AML-193 (cell line): ENCODE measurements around the gene TDRKH.
A peak's percentile ranks its signal among the peaks of the same experiment; 100 is the strongest.
"Not testable (repeated sequence)": the region's sequence is repeated elsewhere in the genome, so short reads cannot be mapped to it uniquely, and the experiment has no call there.

Experiments
- DNase-seq, 2 experiments: peaks; one replicate each; lab custom pipeline; 2025; lab: John Stamatoyannopoulos, UW

The TDRKH gene

DNA sequence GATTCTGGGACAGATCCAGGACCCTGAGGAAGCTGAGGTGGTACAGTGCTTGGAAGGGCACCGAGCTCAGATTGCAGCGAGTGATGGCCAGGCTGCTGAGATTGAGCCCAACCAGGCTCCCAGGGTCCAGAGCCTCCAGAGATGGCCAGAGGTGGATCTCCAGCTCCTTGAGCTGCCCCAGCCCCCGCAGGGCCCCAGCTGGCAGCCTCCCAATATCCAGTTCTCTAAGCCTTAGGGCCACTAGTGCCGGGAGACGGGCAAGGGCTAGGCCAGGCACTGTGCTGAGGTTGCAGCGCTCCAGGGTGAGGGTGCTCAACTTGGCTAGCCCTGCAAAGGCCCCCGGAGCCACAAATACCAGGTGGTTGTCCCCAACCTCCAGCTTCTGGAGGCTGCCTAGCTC is 11.5 kb upstream of the TDRKH start:
- DNase-seq = no peak

DNA sequence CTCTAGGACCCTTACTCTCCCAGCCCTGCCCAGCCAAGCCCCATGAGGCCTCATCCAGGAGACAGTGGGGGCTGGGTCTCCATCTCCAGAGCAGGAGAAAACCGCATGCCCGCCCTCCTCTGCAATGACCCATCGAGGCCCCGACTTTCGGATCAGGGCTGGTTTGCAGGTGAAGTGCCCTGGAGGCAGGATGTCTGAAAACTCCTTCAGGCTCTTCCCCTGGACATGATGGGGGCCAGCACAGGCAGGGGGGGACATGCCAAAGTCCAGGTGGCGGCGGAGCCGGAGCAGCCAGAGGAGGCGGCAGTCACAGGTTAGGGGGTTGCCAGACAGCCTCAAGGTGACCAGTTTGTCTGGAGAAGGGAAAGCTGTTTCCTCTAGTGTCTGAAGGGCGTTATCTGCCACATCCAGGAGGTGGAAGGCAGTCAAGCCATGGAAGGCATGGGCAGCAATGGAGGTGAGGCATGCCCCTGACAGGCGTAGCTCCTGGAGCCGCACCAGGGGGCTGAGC is 11.1 kb upstream of the TDRKH start:
- DNase-seq = no peak

GRCh38 chr1:151800830-151801229 is 10.5 kb upstream of the TDRKH start:
- DNase-seq = no peak

GRCh38 chr1:151799179-151800022 is 9.1 kb upstream of the TDRKH start:
- DNase-seq = no peak

GRCh38 chr1:151798571-151798970 is 8.3 kb upstream of the TDRKH start:
- DNase-seq = no peak

- no peak for DNase-seq
These were observed 796 bp upstream of the TDRKH start for GRCh38 chr1:151790940-151791651.

DNA sequence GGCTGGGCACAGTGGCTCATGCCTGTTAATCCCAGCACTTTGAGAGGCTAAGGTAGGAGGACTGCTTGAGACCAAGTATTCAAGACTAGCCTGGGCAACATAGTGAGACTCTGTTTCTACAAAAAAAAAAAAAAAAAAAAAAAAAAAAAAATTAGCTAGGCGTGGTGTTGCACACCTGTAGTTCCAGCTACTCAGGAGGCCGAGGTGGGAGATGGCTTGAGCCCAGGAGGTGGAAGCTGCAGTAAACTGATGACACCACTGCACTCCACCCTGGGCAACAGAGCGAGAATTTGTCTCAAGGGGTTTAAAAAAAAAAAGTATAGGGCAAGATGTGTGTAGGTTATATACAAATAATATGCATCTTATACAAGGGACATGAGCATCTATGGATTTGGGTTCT is 2.6 kb downstream of the TDRKH start:
- DNase-seq = no peak

DNA sequence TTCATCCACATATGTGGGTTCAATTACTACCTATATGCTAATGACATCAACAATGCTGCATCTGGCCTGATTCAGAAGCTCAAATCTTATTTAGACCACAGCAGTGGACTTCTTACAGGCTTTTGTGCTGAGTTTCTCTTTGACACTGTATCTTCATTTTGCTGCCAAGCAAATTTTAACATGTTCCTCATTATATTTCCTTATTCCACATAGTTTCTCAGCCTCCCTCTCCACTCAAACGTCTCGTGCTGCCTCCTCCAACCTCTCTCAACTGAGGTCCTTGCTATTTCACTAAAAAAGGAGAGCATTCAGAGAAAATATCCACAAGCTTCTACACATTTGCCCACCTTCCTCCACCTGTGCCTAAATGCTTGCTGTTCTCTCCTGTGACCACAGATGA is 6.5 kb downstream of the TDRKH start:
- no peak for DNase-seq

- no peak for DNase-seq
These were observed 7.6 kb downstream of the TDRKH start for GRCh38 chr1:151782741-151783140.

GRCh38 chr1:151782026-151782425 is 8.3 kb downstream of the TDRKH start:
- not testable (repeated sequence) for DNase-seq

DNA sequence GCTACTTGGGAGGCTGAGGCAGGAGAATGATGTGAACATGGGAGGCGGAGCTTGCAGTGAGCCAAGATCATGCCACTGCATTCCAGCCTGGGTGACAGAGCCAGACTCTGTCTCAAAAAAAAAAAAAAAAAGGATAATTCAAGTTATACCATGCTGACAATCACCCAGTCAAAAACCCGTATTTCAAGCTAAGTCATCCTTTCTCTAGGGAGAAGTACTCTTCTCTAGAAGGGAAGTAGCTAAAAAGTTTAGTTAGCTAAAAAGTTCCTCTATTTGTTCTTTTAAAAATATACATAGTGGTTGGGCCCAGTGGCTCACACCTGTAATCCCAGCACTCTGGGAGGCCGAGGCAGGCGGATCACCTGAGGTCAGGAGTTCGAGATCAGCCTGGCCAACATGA is 9.6 kb downstream of the TDRKH start:
- DNase-seq = not testable (repeated sequence)

DNA sequence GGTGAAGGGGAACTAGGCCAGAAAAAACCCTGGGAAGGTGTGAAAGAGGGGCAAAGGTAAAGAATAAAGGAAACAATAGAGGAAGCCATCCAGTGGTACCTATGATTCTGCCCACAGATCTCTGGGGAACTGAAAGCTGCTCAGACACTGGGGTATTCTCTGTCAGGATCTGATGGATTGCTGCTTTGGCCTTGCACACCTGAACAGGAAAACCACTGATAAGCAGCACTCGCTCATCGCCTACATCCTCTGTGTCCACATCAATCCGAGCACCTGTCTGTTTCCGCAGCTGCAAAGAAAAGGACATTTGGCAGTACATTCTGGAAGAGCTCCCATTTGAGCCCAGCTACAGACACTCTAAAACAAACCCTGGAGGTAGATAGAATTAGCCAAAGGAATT is 10.4 kb downstream of the TDRKH start:
- DNase-seq = no peak

DNA sequence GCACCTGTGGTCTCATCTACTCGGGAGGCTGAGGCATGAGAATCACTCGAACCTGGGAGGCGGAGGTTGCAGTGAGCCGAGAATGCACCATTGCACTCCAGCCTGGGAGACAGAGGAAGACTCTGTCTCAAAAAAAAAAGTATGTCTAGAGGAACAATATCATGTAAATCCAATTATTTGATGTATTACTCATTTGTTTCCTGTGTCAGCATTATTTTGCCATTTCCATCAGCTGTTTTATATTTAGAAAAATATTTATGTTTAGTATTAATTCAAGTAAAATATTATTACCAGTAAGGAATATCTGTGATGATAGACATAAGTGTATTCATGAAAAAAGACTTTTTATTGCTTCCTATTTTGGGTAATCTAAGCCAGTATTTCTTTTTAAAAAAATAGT is 13.0 kb downstream of the TDRKH start:
- DNase-seq = no peak

GRCh38 chr1:151776665-151777062 is 13.6 kb downstream of the TDRKH start:
- DNase-seq = no peak

DNA sequence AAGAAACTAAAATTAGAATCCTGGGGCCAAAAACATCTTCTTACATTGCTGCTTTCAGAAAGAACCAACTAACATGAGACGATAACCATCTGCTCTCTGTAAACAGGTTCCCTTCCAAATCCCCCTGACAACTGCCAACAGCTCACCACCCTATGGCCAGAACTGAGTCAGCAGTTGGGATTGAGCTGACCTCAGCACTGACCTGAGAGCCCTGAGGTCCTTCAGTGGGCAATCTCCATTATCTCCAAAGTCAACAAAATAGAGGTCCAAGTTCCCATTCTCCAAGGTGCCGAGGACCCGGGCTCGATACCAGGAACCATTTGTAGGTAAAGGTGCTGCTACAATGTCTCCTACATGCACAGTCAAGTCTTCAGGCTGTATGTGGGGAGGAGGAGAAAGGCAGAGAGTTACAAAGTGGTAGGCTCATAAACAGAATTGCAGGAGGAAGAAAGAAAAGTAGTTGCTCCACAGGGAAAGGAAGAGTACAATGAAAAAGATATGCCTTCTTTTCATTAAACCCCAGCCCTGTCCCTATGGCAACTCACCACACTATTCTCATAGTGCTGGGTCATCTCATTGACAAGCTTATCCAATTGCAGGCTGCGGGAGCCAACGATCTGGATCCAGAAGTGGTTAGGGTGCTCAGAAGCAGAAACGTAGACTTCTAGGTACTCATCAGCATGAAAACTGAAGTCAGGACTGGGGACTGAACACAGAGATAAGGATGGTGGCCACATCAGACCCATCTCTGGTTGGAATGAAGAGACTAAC is 14.2 kb downstream of the TDRKH start:
- no peak for DNase-seq

- DNase-seq = no peak
These were observed 15.9 kb downstream of the TDRKH start for GRCh38 chr1:151774256-151774922.

DNA sequence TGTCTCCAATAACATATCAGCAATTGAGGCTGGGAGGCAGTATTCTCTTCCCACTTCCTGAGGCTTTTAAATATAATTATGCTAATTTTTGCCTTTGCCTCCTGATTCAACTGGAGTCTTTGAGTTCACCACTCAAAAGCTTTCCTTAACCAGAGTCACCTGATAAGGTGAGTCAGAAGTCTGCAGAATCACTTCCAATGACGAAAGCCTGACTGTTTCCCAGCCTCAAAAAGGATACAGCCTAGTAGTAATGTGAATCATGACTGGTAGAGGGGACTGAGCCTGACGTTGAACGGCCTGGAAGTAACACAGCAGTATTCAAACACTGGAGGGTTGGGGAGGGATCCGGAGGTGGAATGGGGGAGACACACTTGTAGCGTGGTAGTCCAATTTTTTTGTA is 16.6 kb downstream of the TDRKH start:
- no peak for DNase-seq

GRCh38 chr1:151769270-151769669 is 21.0 kb downstream of the TDRKH start:
- not testable (repeated sequence) for DNase-seq

- peak; percentile 30 to 48 for DNase-seq
These were observed 21.8 kb downstream of the TDRKH start for GRCh38 chr1:151768351-151769066.

DNA sequence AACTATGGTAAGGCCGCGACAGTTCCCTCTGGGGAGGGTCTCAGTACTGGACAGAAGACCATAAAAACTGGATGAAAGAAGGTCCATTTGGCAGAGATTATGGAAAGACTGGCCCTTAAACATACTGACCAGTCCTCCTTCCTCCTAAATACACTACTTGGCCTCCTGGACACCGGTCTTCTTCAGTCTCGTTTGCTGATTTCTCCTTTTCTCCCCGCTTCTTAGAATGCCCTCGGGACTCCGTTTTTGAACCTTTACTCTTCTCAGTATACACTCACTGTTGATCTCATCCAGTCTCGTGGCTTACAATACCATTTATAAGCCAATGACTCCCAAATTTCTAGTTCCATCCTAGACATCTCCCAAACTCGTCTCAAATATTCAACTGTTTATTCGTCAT is 26.3 kb downstream of the TDRKH start:
- no peak for DNase-seq
